Endodermal cell (in vitro differentiated cells): ENCODE results near the gene ZMIZ1. TPM values are rescaled to one million over a fixed set of nuclear protein-coding genes. Genes with fewer than 3 reads are reported as not detected.

Experiments
- DNase-seq: peaks from one replicate; pipeline ENCODE4 v3.0.0-alpha.2; 2017
- H3K27ac ChIP-seq: 2 replicates; pipeline ENCODE4 v1.5.1; 2013; ENCODE audit warnings: mild to moderate bottlenecking, low read depth, low read length, moderate library complexity
- H3K27me3 ChIP-seq: 2 replicates; pipeline ENCODE4 v1.6.1; 2013; ENCODE audit warnings: mild to moderate bottlenecking, low read length, moderate library complexity; ENCODE audit not compliant: insufficient read depth, control insufficient read depth, poor library complexity, severe bottlenecking
- H3K36me3 ChIP-seq: 2 replicates; pipeline ENCODE4 v1.7.0; 2013; ENCODE audit warnings: mild to moderate bottlenecking, low read length, moderate library complexity; ENCODE audit not compliant: control insufficient read depth, insufficient read depth
- H3K4me1 ChIP-seq: one replicate; pipeline ENCODE4 v1.7.0; 2013; ENCODE audit warnings: low read length; ENCODE audit not compliant: control insufficient read depth, insufficient read depth
- H3K4me3 ChIP-seq: 2 replicates; pipeline ENCODE4 v1.5.1; 2013; ENCODE audit warnings: mild to moderate bottlenecking, low read length, moderate library complexity
- H3K9ac ChIP-seq: 2 replicates; pipeline ENCODE4 v1.6.1; 2013; ENCODE audit warnings: mild to moderate bottlenecking, low read length, moderate library complexity; ENCODE audit not compliant: poor library complexity, severe bottlenecking; ENCODE audit errors: extremely low read depth
- H3K9me3 ChIP-seq: 2 replicates; pipeline ENCODE4 v1.6.1; 2013; ENCODE audit warnings: mild to moderate bottlenecking, low read length, moderate library complexity; ENCODE audit not compliant: control insufficient read depth
- H3K27ac Mint-ChIP-seq: 2 replicates; pipeline ENCODE4 v1.8.0; 2020; ENCODE audit warnings: mixed read lengths
- H3K27me3 Mint-ChIP-seq: 2 replicates; pipeline ENCODE4 v1.8.0; 2021; ENCODE audit warnings: mild to moderate bottlenecking, mixed read lengths; ENCODE audit not compliant: insufficient read depth
- H3K36me3 Mint-ChIP-seq: 2 replicates; pipeline ENCODE4 v1.8.0; 2020; ENCODE audit warnings: low read depth, mixed read lengths
- H3K4me1 Mint-ChIP-seq: 2 replicates; pipeline ENCODE4 v1.8.0; 2020; ENCODE audit warnings: mixed read lengths
- H3K4me3 Mint-ChIP-seq: 2 replicates; pipeline ENCODE4 v1.8.0; 2020; ENCODE audit warnings: mild to moderate bottlenecking, moderate library complexity, mixed read lengths
- H3K9me3 Mint-ChIP-seq: 2 replicates; pipeline ENCODE4 v1.8.0; 2020; ENCODE audit warnings: mild to moderate bottlenecking, mixed read lengths
- CTCF ChIP-seq: fragments of 200-600 bp; sonication (generic); conservative IDR thresholded peaks from 2 replicates; pipeline ENCODE4 v1.5.0; 2021; ENCODE audit warnings: antibody characterized with exemption, mild to moderate bottlenecking
- WGBS, 2 experiments: methylation state at CpG; one replicate each; pipeline versions ENCODE4 v1.1.5 to v1.1.7; 2013; ENCODE audit warnings: missing lambda C conversion rate in 2 of 2, mixed read lengths in 1 of 2; ENCODE audit not compliant: insufficient coverage in 1 of 2, insufficient read length in 1 of 2; 5-methylcytosine and 5-hydroxymethylcytosine counted together
- total RNA-seq, 2 donors: library from RNA; stranded (reverse); fragmentation: NEBNext Ultra II Directional in 1 of 2; extraction: Animal tissue kit (Norgen Biotek cat#: 25700) in 1 of 2; gene quantifications; 2 replicates in 1 of 2; 3 replicates in 1 of 2; pipeline ENCODE4 v1.2.1, GENCODE V29; 2021

ZMIZ1 gene
- total RNA-seq, 2 donors from 2014 or later: 65.3 to 67.5 TPM

GRCh38 chr10:79243181-79244067 is 174.7 kb downstream of the ZMIZ1 start:
- Mint-ChIP-seq H3K27me3 (peaks cover 20% of the 10 kb centered on the region), H3K27ac (no peak overlapping the region), H3K36me3 (peaks cover 6% of the 10 kb centered on the region), H3K9me3 (no peaks in the 10 kb centered on the region), H3K4me3 (peak overlapping the region; percentile 54), H3K4me1 (peaks cover 40% of the 10 kb centered on the region)
- DNase-seq: peak; percentile 87
- Histone ChIP-seq H3K27me3 (no peaks in the 10 kb centered on the region), H3K36me3 (no peaks in the 10 kb centered on the region), H3K4me3 (peak overlapping the region; percentile 76), H3K9ac (no peak overlapping the region), H3K9me3 (no peaks in the 10 kb centered on the region), H3K27ac (peak overlapping the region; percentile 53), H3K4me1 (peaks cover 25% of the 10 kb centered on the region)
- 7 to 15% methylated on average over 18 to 120 of the region's 120 CpGs for WGBS, 2 experiments
- TF ChIP-seq CTCF: no peak

- Mint-ChIP-seq H3K9me3 (no peaks in the 10 kb centered on the region), H3K27ac (no peak overlapping the region), H3K36me3 (peaks cover 4% of the 10 kb centered on the region), H3K4me1 (peaks cover 34% of the 10 kb centered on the region), H3K27me3 (peaks cover 17% of the 10 kb centered on the region), H3K4me3 (peak overlapping the region; percentile 54)
- Histone ChIP-seq H3K27me3 (no peaks in the 10 kb centered on the region), H3K36me3 (no peaks in the 10 kb centered on the region), H3K27ac (no peak overlapping the region), H3K4me1 (peaks cover 19% of the 10 kb centered on the region), H3K9ac (no peak overlapping the region), H3K4me3 (peak overlapping the region; percentile 56), H3K9me3 (no peaks in the 10 kb centered on the region)
- no peak for TF ChIP-seq CTCF
- 71 to 85% methylated on average over 5 to 10 of the region's 10 CpGs for WGBS, 2 experiments
- no peak for DNase-seq
Observed at GRCh38 chr10:79244068-79244442, 175.3 kb downstream of the ZMIZ1 start.

GRCh38 chr10:79244841-79245504 is 176.2 kb downstream of the ZMIZ1 start:
- H3K4me1 ChIP-seq: peaks cover 12% of the 10 kb centered on the region
- H3K27me3 ChIP-seq: no peaks in the 10 kb centered on the region
- no peak for TF ChIP-seq CTCF
- no peak overlapping the region for H3K27ac ChIP-seq
- Mint-ChIP-seq H3K27me3 (peaks cover 17% of the 10 kb centered on the region), H3K4me1 (peaks cover 27% of the 10 kb centered on the region), H3K4me3 (peak overlapping the region; percentile 54), H3K9me3 (no peaks in the 10 kb centered on the region), H3K36me3 (peaks cover 4% of the 10 kb centered on the region), H3K27ac (no peak overlapping the region)
- no peak overlapping the region for H3K4me3 ChIP-seq
- no peaks in the 10 kb centered on the region for H3K9me3 ChIP-seq
- H3K9ac ChIP-seq: no peak overlapping the region
- no peaks in the 10 kb centered on the region for H3K36me3 ChIP-seq
- DNase-seq: no peak
- 94 to 96% methylated on average over 13 to 15 of the region's 15 CpGs for WGBS, 2 experiments
